Measurements from ENCODE around the gene EFNA3.

The EFNA3 gene

GRCh38 chr1:155120253-155120652 lies 41.6 kb downstream of the EFNA3 start:
- no peaks in the 10 kb centered on the region for H3K36me3 ChIP-seq
- peaks cover 0 to 9% (median 0%) of the 10 kb centered on the region in 4 donors for H3K4me1 ChIP-seq
- peaks cover 0 to 20% of the 10 kb centered on the region in 2 donors for H3K27me3 ChIP-seq
- H3K27ac ChIP-seq: no peak overlapping the region
- no peak overlapping the region for H3K4me3 ChIP-seq
- H3K9me3 ChIP-seq: no peaks in the 10 kb centered on the region
- intact Hi-C loops (cut with DNase I; ENCODE audit: low total_unique reads): no loop called here
- no peak for DNase-seq
- no peak for TF ChIP-seq CTCF (IDR thresholded peaks at IDR 0.05)

- H3K9me3 ChIP-seq: no peaks in the 10 kb centered on the region
- H3K36me3 ChIP-seq: no peaks in the 10 kb centered on the region
- no peak overlapping the region for H3K4me3 ChIP-seq
- DNase-seq: no peak
- intact Hi-C loops (cut with DNase I; ENCODE audit: low total_unique reads): no loop called here
- no peak overlapping the region for H3K27ac ChIP-seq
- no peak for TF ChIP-seq CTCF (IDR thresholded peaks at IDR 0.05)
- H3K4me1 ChIP-seq: peaks cover 0 to 18% (median 3%) of the 10 kb centered on the region in 4 donors
- peaks cover 0 to 17% of the 10 kb centered on the region in 2 donors for H3K27me3 ChIP-seq
Measured at GRCh38 chr1:155121249-155121648, 42.6 kb downstream of the EFNA3 start.

- Histone ChIP-seq H3K27ac (no peak overlapping the region), H3K4me3 (no peak overlapping the region), H3K4me1 (peaks cover 0 to 29% (median 12%) of the 10 kb centered on the region in 4 donors), H3K9me3 (no peaks in the 10 kb centered on the region), H3K36me3 (no peaks in the 10 kb centered on the region), H3K27me3 (peaks cover 0 to 14% of the 10 kb centered on the region in 2 donors)
- no peak for DNase-seq
- TF ChIP-seq CTCF (IDR thresholded peaks at IDR 0.05): no peak
- intact Hi-C loops (cut with DNase I; ENCODE audit: low total_unique reads): no loop called here
Measured at GRCh38 chr1:155122308-155122707, 43.7 kb downstream of the EFNA3 start.

GRCh38 chr1:155123801-155124200 lies 45.2 kb downstream of the EFNA3 start:
- DNase-seq: no peak
- TF ChIP-seq CTCF (IDR thresholded peaks at IDR 0.05): no peak
- Histone ChIP-seq H3K27me3 (peaks cover 0 to 17% of the 10 kb centered on the region in 2 donors), H3K9me3 (no peaks in the 10 kb centered on the region), H3K4me3 (no peak overlapping the region), H3K36me3 (no peaks in the 10 kb centered on the region), H3K27ac (no peak overlapping the region), H3K4me1 (peaks cover 0 to 39% (median 25%) of the 10 kb centered on the region in 4 donors)
- intact Hi-C loops (cut with DNase I; ENCODE audit: low total_unique reads): no loop called here

- DNase-seq: no peak
- intact Hi-C loops (cut with DNase I; ENCODE audit: low total_unique reads): loop anchor here (5.0 kb wide), 1 partner anchor 32 kb away; no protein-coding TSS in a partner anchor
- Histone ChIP-seq H3K27me3 (peaks cover 0 to 25% of the 10 kb centered on the region in 2 donors), H3K9me3 (no peaks in the 10 kb centered on the region), H3K36me3 (no peaks in the 10 kb centered on the region), H3K4me3 (no peak overlapping the region), H3K4me1 (peaks cover 0 to 39% (median 28%) of the 10 kb centered on the region in 4 donors), H3K27ac (no peak overlapping the region)
- TF ChIP-seq CTCF (IDR thresholded peaks at IDR 0.05): no peak
Measured at GRCh38 chr1:155124503-155125463, 46.1 kb downstream of the EFNA3 start.
